Measurements from ENCODE around the gene UQCRH. TPM values are rescaled to one million over a fixed set of nuclear protein-coding genes. Genes with fewer than 3 reads are reported as not detected.

Gene UQCRH
- polyA plus RNA-seq, 1 of the 3 experiments (the other 2 are of a cell fraction), result 971 TPM

GRCh38 chr1:46281021-46281420 lies 22.5 kb upstream of the UQCRH start:
- Histone ChIP-seq H3K9me3 (no peaks in the 10 kb centered on the region), H3K36me3 (replicated peaks in 1 of 2; ENCODE audit: control insufficient read depth in 1 of 2, insufficient read depth in 2 of 2, low read length in 1 of 2) (peaks cover 46 to 74% of the 10 kb centered on the region in 2 experiments), H3K79me2 (ENCODE audit: insufficient read depth) (no peaks in the 10 kb centered on the region; the same call in 1 of the 2 replicates), H3K9me2 (no peaks in the 10 kb centered on the region), H3K4me1 (ENCODE audit: control insufficient read depth in 1 of 2, insufficient read depth in 2 of 2, low read depth in 1 of 2, low read length in 1 of 2) (no peaks in the 10 kb centered on the region), H3K4me3 (ENCODE audit: low read depth in 2 of 2, low read length in 1 of 2) (no peak overlapping the region), H3K27ac (ENCODE audit: low read depth in 2 of 2, low read length in 1 of 2) (no peak overlapping the region), H4K20me1 (ENCODE audit: insufficient read depth) (no peaks in the 10 kb centered on the region), H3K27me3 (ENCODE audit: insufficient read depth) (no peaks in the 10 kb centered on the region), H3K9ac (no peak overlapping the region), H3K4me2 (no peak overlapping the region), H3F3A (replicated peaks; ENCODE audit: insufficient read depth) (peaks cover 4% of the 10 kb centered on the region), H2AFZ (ENCODE audit: low read depth) (no peak overlapping the region)
- POLR2A ChIA-PET, result no interaction called here
- no peak for TF ChIP-seq RAD21 (IDR thresholded peaks at IDR 0.05; ENCODE audit: low read length)
- CTCF ChIA-PET, result interaction anchor here (0.9 to 1.3 kb wide), 2 partner anchors 9 to 17 kb away, joined by 3 to 4 read pairs; no protein-coding TSS in a partner anchor
- 97% methylated on average over 14 of the region's 14 CpGs for WGBS (ENCODE audit: low lambda C conversion rate)
- DNase-seq, result no peak

- H3K36me3 ChIP-seq (replicated peaks in 1 of 2; ENCODE audit: control insufficient read depth in 1 of 2, insufficient read depth in 2 of 2, low read length in 1 of 2), result peaks cover 38 to 69% of the 10 kb centered on the region in 2 experiments
- CTCF ChIA-PET, result interaction anchor here (0.8 to 1.0 kb wide), 3 partner anchors 26 to 63 kb away, joined by 3 to 4 read pairs (median 3); no protein-coding TSS in a partner anchor
- 91% methylated on average over 1 of the region's 1 CpG for WGBS (ENCODE audit: low lambda C conversion rate)
Measured at GRCh38 chr1:46284058-46284457, 19.4 kb upstream of the UQCRH start.

More at GRCh38 chr1:46284058-46284457, 19.4 kb upstream of the UQCRH start:
- H2AFZ ChIP-seq (ENCODE audit: low read depth), result no peak overlapping the region
- H3K4me2 ChIP-seq, result no peak overlapping the region
- no peaks in the 10 kb centered on the region for H3K27me3 ChIP-seq (ENCODE audit: insufficient read depth)
- H3K9me3 ChIP-seq, result no peaks in the 10 kb centered on the region
- peaks cover 6% of the 10 kb centered on the region; the same call in 1 of the 2 replicates for H3K79me2 ChIP-seq (ENCODE audit: insufficient read depth)
- H3K4me3 ChIP-seq (ENCODE audit: low read depth in 2 of 2, low read length in 1 of 2), result no peak overlapping the region
- TF ChIP-seq TEAD4 (IDR thresholded peaks at IDR 0.05; ENCODE audit: borderline replicate concordance, insufficient read depth) (no peak), CHD2 (IDR thresholded peaks at IDR 0.05; ENCODE audit: low read length, partially characterized antibody) (no peak), NRF1 (IDR thresholded peaks at IDR 0.05; ENCODE audit: low read depth, low read length) (no peak), TAF1 (IDR thresholded peaks at IDR 0.05; ENCODE audit: borderline replicate concordance, low read depth, low read length) (no peak), EZH2phosphoT487 (IDR thresholded peaks at IDR 0.05; ENCODE audit: borderline replicate concordance, low read depth) (no peak), REST (IDR thresholded peaks at IDR 0.05; ENCODE audit: low read depth, low read length) (no peak), GATA2 (CRISPR knock-in tag; IDR thresholded peaks at IDR 0.05) (no peak), USF1 (IDR thresholded peaks at IDR 0.05; ENCODE audit: borderline replicate concordance, low read depth) (no peak), CTCF (IDR thresholded peaks at IDR 0.05) (no peak)
- H3F3A ChIP-seq (replicated peaks; ENCODE audit: insufficient read depth), result peaks cover 14% of the 10 kb centered on the region
- H3K9me2 ChIP-seq, result no peaks in the 10 kb centered on the region
- no peak overlapping the region for H3K27ac ChIP-seq (ENCODE audit: low read depth in 2 of 2, low read length in 1 of 2)
- H4K20me1 ChIP-seq (ENCODE audit: insufficient read depth), result peaks cover 3% of the 10 kb centered on the region; the same call in 1 of the 2 replicates
- POLR2A ChIA-PET, result interaction anchor here (1.2 kb wide), 1 partner anchor 11 kb away, joined by 3 read pairs; no protein-coding TSS in a partner anchor
- no peak overlapping the region for H3K9ac ChIP-seq
- H3K4me1 ChIP-seq (ENCODE audit: control insufficient read depth in 1 of 2, insufficient read depth in 2 of 2, low read depth in 1 of 2, low read length in 1 of 2), result 0 out of 4 replicates have a peak, but pooled peaks cover 0 to 4% of the 10 kb centered on the region in 2 experiments
- no peak for DNase-seq

Data from SK-N-SH (cell line).